Duodenal mucosa (tissue), 2 donors: Measurements from ENCODE around the gene ITGB2.
"Not testable (repeated sequence)": the region's sequence is repeated elsewhere in the genome, so short reads cannot be mapped to it uniquely, and the experiment has no call there.

Source experiments
- H3K27ac ChIP-seq: one replicate; pipeline ENCODE4 v1.7.0; 2013; ENCODE audit warnings: low read depth, low read length
- H3K27me3 ChIP-seq, 2 donors: one replicate each; pipeline ENCODE4 v1.7.0; 2013; ENCODE audit warnings: low read length in 2 of 2, control low read depth in 1 of 2; ENCODE audit not compliant: insufficient read depth in 2 of 2, control insufficient read depth in 1 of 2
- H3K36me3 ChIP-seq, 2 donors: one replicate each; pipeline ENCODE4 v1.7.0; 2013; ENCODE audit warnings: low read length in 2 of 2, control low read depth in 1 of 2; ENCODE audit not compliant: insufficient read depth in 2 of 2, control insufficient read depth in 1 of 2
- H3K4me1 ChIP-seq, 2 donors: one replicate each; pipeline ENCODE4 v1.7.0; 2013; ENCODE audit warnings: low read length in 2 of 2, control low read depth in 1 of 2; ENCODE audit not compliant: insufficient read depth in 2 of 2, control insufficient read depth in 1 of 2
- H3K4me3 ChIP-seq, 2 donors: one replicate each; pipeline ENCODE4 v1.7.0; 2013; ENCODE audit warnings: low read length in 2 of 2, low read depth in 1 of 2
- H3K9ac ChIP-seq, 2 donors: one replicate each; pipeline ENCODE4 v1.7.0; 2013; ENCODE audit warnings: low read length in 2 of 2, low read depth in 1 of 2
- H3K9me3 ChIP-seq, 2 donors: one replicate each; pipeline ENCODE4 v1.7.0; 2013; ENCODE audit warnings: low read length in 2 of 2, control low read depth in 1 of 2; ENCODE audit not compliant: control insufficient read depth in 1 of 2

Gene ITGB2

GRCh38 chr21:44917446-44918106, 3.1 kb downstream of the ITGB2 start:
- H3K36me3 ChIP-seq, result no peaks in the 10 kb centered on the region
- H3K4me3 ChIP-seq, result no peak overlapping the region
- H3K9ac ChIP-seq, result no peak overlapping the region
- peaks cover 26 to 28% of the 10 kb centered on the region in 2 donors for H3K4me1 ChIP-seq
- H3K27ac ChIP-seq, result no peak overlapping the region
- peaks cover 5 to 21% of the 10 kb centered on the region in 2 donors for H3K27me3 ChIP-seq
- H3K9me3 ChIP-seq, result no peaks in the 10 kb centered on the region

DNA sequence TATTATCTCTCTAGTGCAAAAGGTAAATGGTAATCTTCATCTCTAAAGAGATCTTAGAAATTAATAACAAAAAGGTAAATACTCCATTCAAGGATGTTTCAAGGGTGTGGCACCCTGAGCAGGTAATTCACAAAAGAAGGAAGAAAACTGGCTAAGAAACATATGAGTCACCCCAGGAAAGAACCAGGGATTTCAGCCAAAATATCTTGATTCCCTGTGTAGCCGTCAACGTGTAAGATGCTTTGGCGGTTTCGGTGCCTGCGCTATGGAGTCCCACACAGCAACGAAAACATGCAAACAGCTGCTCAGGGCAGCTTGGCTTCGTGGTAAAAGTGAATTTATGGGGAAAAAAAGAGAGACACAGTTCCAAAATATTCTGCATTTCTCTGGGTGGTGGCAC, 3.7 kb downstream of the ITGB2 start:
- Histone ChIP-seq H3K9me3 (no peaks in the 10 kb centered on the region), H3K9ac (no peak overlapping the region), H3K4me1 (peaks cover 32 to 35% of the 10 kb centered on the region in 2 donors), H3K27me3 (peaks cover 5 to 21% of the 10 kb centered on the region in 2 donors), H3K27ac (no peak overlapping the region), H3K4me3 (no peak overlapping the region), H3K36me3 (no peaks in the 10 kb centered on the region)

DNA sequence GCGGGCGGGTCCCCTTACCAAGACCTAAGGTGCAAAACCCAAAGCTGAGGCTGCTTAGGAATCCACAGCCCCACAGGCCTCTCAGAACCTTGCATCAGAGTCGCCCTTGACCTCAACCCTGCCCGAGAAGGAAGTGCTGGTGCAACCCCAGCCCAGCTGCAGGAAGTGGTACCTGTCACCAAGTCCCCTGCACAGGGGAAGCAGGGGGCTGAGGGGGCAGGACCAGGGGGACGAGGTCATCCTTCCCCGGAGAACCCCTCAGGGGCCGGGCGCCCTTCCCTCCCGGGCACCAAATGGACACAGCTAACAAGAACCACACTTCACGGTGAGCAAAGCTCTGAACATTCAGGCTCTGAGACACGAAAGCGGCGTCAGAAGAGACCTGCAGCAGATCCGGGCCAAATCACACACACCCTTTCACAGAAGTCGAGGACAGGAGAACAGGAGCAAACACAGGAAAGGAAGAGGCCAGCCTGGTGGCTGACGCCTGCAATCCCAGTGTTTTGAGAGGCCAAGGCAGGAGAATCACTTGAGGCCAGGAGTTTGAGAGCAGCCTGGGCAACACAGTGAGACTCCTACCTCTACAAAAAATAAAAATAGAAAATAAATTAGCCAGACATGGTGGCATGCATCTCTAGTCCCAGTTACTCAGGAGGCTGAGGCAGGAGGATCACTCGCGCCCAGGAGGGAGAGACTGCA, 6.4 kb downstream of the ITGB2 start:
- H3K27me3 ChIP-seq, result peaks cover 0 to 3% of the 10 kb centered on the region in 2 donors
- H3K36me3 ChIP-seq, result no peaks in the 10 kb centered on the region
- peaks cover 44 to 55% of the 10 kb centered on the region in 2 donors for H3K4me1 ChIP-seq
- H3K27ac ChIP-seq, result no peak overlapping the region
- peak overlapping the region in 1 of 2 donors; percentile 28 for H3K4me3 ChIP-seq
- H3K9ac ChIP-seq, result no peak overlapping the region
- H3K9me3 ChIP-seq, result no peaks in the 10 kb centered on the region

DNA sequence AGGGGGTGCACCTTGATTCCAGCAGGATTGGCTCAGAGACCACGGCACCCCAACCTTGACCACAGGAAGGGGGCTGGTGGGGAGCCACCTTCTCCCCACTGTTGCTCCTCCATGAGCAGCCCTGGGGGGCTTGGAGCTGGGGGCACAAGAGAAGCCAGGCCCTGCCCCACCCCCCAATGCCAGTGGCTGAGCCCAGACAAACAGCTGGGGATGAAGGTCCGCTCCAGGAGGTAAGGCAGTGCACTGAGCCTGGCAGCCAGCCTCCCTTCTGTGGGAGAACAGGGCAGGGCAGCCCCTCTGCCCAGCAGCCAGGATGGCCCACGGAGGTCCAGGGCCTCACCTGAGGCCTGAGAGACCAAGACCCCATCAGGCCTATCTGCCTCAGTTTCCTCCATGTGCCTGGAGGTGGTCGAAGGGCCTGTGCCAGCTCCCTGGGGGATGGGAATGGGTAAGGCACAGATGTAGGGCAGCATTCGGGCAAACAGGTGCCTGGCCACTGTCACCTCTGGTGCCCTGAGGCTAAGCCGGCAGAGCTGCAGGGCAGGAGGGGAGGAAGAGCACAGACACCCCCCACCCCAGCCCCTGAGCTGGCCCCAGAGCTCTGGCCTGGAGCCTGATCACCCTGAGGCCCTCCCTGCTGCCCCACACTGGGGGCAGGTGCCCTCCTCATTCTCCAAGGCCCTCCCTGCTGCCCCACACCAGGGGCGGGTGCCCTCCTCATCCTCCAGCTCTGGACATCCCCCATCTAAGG, 7.1 kb downstream of the ITGB2 start:
- no peaks in the 10 kb centered on the region for H3K9me3 ChIP-seq
- H3K4me1 ChIP-seq, result peaks cover 48 to 55% of the 10 kb centered on the region in 2 donors
- H3K27ac ChIP-seq, result no peak overlapping the region
- H3K9ac ChIP-seq, result no peak overlapping the region
- no peaks in the 10 kb centered on the region for H3K27me3 ChIP-seq
- H3K4me3 ChIP-seq, result no peak overlapping the region
- H3K36me3 ChIP-seq, result no peaks in the 10 kb centered on the region

DNA sequence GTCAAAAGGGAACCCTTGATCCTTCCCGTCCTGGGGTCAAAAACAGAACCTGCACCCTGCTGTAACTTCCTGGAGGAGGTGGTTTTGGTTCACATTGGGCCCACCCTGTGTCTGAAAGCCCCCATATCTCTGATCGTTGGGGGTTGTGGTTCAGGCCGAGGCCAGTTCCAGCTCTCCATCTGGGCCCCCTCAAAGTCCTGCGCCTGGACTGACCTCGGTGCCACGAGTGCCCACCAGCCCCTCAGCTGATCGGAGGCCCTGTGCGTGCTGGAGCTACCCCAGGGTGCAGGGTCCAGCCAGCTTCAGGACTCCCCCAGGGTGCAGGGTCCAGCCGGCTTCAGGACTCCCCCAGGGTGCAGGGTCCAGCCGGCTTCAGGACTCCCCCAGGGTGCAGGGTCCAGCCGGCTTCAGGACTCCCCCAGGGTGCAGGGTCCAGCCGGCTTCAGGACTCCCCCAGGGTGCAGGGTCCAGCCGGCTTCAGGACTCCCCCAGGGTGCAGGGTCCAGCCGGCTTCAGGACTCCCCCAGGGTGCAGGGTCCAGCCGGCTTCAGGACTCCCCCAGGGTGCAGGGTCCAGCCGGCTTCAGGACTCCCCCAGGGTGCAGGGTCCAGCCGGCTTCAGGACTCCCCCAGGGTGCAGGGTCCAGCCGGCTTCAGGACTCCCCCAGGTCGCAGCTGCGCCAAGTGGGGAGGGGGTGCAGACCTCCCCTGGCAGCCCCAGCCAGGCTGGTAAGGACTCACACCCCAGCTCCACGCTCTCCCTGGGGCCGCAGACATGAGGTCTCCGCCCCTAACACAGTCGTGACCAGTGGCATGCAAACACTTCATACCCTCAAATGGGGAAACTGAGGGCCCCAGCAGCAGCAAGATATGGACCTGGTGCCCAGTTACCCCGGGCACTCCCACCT, 7.9 kb downstream of the ITGB2 start:
- H3K4me1 ChIP-seq, result peaks cover 44 to 49% of the 10 kb centered on the region in 2 donors
- not testable (repeated sequence) for H3K36me3 ChIP-seq, H3K27me3 ChIP-seq, H3K4me3 ChIP-seq, H3K9me3 ChIP-seq
- peak overlapping the region; percentile 20 for H3K27ac ChIP-seq
- H3K9ac ChIP-seq, result peak overlapping the region in 1 of 2 donors; percentile 33

GRCh38 chr21:44912158-44912473, 8.6 kb downstream of the ITGB2 start:
- H3K4me3 ChIP-seq, result peak overlapping the region in 1 of 2 donors; percentile 16
- no peaks in the 10 kb centered on the region for H3K36me3 ChIP-seq
- peak overlapping the region; percentile 25 to 33 for H3K9ac ChIP-seq
- H3K4me1 ChIP-seq, result peaks cover 42 to 44% of the 10 kb centered on the region in 2 donors
- no peaks in the 10 kb centered on the region for H3K9me3 ChIP-seq
- no peak overlapping the region for H3K27ac ChIP-seq
- H3K27me3 ChIP-seq, result no peaks in the 10 kb centered on the region

DNA sequence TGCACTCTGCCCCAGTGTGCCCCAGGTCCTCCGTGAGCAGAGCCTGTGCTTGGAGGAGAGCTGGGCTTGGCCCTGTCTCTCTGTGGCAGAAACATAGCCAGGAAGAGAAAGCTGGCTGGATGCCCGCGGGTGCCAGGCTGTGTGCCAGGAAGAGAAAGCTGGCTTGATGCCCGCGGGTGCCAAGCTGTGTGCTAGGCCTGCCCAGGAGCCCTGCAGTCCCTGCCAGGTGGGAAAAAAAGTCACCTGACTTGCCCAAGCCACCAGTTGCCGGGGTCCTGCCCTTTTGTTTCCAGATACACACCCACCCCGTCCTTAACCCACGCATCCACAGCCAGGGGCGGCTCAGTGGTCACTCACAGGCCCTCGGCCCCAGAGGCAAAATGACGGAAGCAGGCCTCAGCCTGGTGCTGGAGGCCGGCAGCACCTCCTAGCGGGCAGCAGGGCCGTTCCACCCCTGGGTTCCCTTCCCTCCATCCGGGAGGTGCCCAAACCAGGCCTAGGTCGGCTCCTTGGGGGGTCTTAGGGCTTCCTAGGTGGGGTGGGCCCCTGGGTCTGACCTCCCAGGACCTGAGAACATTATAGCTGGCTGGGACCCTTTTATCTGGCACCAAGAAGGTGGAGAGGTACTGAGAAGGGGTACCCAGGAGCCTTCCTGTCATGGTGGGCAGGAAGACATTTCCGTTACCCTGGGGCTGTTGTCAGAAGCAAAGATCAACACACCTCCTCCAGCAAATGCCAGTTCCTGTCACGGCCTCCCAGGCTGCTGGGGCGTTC, 9.1 kb downstream of the ITGB2 start:
- Histone ChIP-seq H3K36me3 (no peaks in the 10 kb centered on the region), H3K27me3 (no peaks in the 10 kb centered on the region), H3K9ac (peak overlapping the region; percentile 33 to 43), H3K9me3 (no peaks in the 10 kb centered on the region), H3K27ac (peak overlapping the region; percentile 67), H3K4me3 (peak overlapping the region in 1 of 2 donors; percentile 16), H3K4me1 (peaks cover 38 to 40% of the 10 kb centered on the region in 2 donors)

DNA sequence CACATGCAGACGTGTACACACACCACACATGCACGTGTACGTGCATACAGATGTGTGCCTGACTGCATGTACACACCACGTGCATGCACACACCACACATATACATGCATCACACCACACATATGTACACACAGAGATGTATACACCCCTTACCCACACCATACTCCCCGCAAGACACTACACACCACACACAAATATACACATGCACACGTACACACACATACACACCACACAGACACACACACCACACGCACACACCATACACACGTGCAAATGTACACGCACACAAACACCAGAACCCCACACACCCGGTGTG, 9.7 kb downstream of the ITGB2 start:
- no peaks in the 10 kb centered on the region for H3K27me3 ChIP-seq
- H3K27ac ChIP-seq, result no peak overlapping the region
- peak overlapping the region; percentile 33 to 43 for H3K9ac ChIP-seq
- H3K4me3 ChIP-seq, result no peak overlapping the region
- no peaks in the 10 kb centered on the region for H3K9me3 ChIP-seq
- peaks cover 38 to 40% of the 10 kb centered on the region in 2 donors for H3K4me1 ChIP-seq
- H3K36me3 ChIP-seq, result no peaks in the 10 kb centered on the region

DNA sequence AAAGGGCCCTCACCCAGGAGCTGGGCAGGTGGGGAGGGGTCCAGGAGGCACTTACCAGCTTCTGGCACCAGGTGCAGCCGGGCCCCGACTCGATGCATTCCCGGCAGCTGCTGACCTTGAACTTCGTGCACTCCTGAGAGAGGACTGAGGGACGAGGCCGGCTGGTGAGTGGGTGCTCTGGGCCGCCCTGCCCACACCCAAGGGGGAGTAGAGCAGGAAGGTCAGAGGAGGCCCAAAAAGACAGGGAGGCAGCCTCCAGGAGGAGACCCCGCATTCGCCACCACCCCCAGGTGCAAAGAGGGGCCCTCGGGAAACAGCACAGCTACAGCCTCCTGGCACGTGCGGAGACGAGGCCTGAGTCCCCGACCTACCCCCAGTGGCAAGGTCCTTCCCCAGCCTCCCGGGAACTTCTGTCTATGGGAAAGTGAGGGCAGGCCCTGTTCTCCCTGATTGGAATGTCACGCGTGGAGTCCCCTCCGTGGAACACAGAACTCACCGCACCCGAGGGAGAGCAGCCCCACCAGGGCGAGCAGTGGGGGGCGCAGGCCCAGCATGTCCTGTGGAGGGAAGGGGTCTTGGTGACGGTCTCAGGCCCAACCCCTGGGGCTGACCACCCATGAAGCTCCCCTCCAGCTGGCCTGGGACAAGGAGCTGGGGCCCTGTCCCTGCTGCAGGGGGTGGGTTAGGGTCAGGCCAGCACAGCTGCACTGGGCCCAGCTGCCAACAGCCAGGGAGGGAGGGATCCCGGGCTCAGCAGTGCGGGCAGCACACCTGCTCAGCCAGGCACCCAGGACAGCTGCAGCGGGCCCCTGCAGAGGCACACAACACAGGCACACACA, 10.3 kb downstream of the ITGB2 start:
- peak overlapping the region in 1 of 2 donors; percentile 43 for H3K9ac ChIP-seq

More for the DNA sequence above, 10.3 kb downstream of the ITGB2 start:
- Histone ChIP-seq H3K4me3 (no peak overlapping the region), H3K27me3 (no peaks in the 10 kb centered on the region), H3K36me3 (no peaks in the 10 kb centered on the region), H3K9me3 (no peaks in the 10 kb centered on the region), H3K27ac (no peak overlapping the region), H3K4me1 (peaks cover 38 to 40% of the 10 kb centered on the region in 2 donors)
